HG02678 (cell line): ENCODE data around the gene IGF1R.

Experiments
- ATAC-seq: cut with Tn5 transposase; IDR thresholded peaks from one replicate; pipeline ENCODE4 v1.9.1; 2021; ENCODE audit warnings: mild to moderate bottlenecking, moderate library complexity; ENCODE audit not compliant: unreplicated experiment

IGF1R gene

GRCh38 chr15:98854496-98854895 is 206.2 kb downstream of the IGF1R start:
- ATAC-seq = no peak

GRCh38 chr15:98855067-98855814 is 206.9 kb downstream of the IGF1R start:
- ATAC-seq = no peak

DNA sequence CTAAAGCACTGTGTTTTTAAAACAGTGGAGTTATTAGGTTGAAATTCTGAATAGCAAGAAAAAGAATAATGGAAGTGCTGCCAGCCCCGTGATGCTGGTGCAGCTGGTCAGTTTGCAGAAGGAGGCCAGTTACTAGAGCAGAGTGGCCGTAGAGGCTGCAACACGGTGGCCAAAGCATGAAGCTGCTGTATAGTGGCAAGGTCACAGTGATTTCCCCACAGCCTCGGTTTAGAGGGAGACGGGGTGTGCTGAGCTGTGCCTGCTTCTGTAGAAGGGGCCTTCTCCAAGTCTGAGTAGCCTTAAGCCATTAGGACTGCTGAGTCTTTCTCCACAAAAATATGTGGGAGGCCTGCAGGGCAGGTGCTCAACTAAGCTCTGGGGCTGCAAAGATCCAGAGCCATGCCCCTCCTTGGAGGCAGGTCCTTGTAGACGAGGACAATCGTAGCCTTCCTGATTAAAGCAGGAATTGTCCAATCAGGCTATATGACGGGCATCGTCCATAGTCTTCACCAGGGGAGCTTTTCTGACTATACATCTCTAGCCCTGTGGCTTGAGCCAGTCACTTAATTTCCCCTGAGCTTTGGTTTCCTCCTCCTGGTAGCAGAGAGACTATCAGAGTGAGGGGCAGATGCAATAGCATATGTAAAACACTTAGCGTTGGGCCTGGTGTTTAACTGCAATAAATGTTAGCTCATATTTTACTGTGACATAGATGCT is 207.6 kb downstream of the IGF1R start:
- no peak for ATAC-seq

- ATAC-seq = no peak
These were observed 208.2 kb downstream of the IGF1R start for GRCh38 chr15:98856532-98856907.

- no peak for ATAC-seq
These were observed 210.3 kb downstream of the IGF1R start for GRCh38 chr15:98858610-98859023.

- ATAC-seq = no peak
These were observed 210.8 kb downstream of the IGF1R start for GRCh38 chr15:98859149-98859548.

DNA sequence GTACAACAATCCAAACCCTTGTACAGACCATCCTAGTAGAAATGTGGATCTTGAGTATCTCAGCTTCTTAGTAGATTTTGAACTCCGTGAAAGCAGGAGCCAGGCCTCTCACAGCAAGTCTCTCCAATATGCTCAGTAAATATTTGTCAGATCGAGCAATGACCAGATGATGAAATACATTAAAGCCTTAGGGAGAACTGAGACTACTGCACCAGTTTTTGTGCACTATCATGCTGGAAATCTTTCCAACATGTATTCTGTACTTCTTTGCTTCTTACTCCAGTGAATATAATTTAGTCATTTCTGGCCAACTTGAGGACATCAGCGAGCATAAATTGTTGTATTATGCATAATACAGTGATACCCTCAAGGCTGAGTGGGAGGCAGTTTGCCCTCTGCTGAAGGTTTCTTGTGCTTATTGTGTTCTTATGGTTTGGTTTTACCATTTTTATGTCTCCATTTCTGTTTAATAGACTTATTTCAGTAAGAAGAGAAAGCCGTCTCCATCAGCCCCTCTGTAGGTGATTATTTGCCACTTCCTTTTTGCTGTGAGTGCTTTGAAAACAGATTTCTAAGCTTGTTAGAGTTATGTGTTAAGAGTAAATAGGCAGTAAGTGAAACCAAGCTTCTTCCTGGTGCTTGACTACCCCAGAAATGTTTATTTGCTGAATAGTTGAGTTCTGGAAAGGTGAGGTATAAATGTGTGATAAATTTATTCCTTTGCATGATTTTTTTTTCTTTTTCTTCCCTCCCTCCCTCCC is 212.1 kb downstream of the IGF1R start:
- ATAC-seq = no peak

GRCh38 chr15:98861188-98861587 is 212.8 kb downstream of the IGF1R start:
- ATAC-seq = no peak

- no peak for ATAC-seq
These were observed 215.6 kb downstream of the IGF1R start for GRCh38 chr15:98863983-98864382.

DNA sequence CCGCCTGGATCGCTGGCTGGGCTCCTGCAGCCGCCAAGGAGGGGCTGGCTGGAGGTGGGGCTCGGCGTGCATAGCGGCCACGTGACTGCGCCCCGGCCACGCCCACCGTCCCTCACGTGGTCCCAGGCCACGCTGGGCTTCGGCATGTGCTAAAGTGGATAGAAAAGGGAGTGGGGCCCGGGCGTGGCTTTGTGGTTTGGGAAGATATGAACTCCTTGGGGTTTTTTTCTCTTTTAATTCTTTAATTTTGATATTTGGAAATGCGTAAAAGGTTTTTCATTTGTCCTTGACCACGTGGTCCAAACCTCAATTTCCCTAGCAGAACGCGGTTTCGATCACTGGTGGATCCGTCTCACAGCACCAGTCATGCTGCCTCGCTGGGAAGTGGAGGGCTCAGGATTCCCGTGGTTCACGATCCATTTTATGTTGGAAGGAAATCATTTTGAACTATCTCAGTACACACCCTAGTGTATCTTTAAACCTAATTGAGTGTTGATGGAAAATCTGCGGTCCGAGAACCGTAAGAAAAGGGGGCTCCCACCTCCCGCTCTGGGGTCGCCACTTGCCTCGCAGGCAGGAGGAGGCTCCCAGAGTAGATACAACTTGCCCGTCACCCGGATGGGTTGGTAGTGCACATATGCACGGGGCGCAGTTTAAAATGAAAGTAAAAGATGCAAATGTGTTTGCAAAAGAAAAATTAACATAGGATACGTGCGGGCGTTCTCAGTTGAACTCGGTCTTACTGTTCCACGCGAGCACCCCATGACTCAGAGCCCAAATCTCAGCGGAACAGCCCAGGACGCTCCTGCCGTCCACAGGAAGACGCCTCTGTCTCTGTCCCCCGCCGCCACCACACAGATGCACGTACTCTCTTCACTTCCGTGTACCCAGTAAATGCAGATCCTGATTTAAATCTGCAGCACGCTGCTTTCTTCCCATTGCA is 217.3 kb downstream of the IGF1R start:
- ATAC-seq = peak; percentile 91

DNA sequence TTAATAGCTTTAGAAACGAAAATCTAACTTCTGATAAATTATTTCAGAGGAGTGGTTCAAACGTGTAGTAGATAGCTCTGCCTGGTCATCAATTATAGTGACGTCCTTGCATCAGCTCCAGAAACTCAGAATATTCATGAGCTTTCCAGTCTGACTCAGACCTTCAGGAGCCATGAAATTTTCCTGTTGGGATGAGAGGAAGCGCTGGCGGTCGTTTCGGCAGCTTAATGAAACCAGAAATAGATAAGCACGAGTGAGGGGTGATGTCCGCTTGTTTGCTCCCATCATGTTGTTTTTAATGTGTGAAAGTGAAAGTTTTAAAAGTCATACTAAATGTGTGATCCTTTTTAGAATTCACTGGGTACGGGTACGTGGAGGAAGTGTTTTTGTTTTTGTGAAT is 218.2 kb downstream of the IGF1R start:
- no peak for ATAC-seq

DNA sequence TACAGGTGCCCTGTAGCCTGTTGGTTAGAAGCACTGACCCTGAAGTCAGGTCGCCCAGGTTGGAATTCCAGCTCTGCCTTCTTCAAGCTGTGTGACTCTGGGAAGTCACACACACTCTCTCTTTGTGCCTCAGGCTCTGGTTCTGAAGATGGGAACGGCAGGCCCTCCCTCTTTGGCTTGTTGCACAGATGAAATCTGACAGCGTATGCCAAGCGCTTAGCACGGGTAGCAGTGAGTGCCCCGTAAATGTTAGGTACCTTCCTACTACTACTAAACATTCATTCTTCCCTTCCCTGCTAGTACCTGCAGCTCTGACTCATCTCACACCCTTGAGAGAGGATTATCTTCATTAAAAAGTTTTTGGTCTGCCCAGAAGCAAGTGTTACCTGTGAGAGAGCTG is 220.2 kb downstream of the IGF1R start:
- ATAC-seq = no peak

- ATAC-seq = no peak
These were observed 222.4 kb downstream of the IGF1R start for GRCh38 chr15:98870788-98871187.

GRCh38 chr15:98872774-98873173 is 224.4 kb downstream of the IGF1R start:
- ATAC-seq = no peak

- ATAC-seq = no peak
These were observed 225.3 kb downstream of the IGF1R start for GRCh38 chr15:98873441-98874218.

GRCh38 chr15:98874370-98874769 is 226.0 kb downstream of the IGF1R start:
- ATAC-seq = no peak

GRCh38 chr15:98874773-98875172 is 226.4 kb downstream of the IGF1R start:
- ATAC-seq = no peak

DNA sequence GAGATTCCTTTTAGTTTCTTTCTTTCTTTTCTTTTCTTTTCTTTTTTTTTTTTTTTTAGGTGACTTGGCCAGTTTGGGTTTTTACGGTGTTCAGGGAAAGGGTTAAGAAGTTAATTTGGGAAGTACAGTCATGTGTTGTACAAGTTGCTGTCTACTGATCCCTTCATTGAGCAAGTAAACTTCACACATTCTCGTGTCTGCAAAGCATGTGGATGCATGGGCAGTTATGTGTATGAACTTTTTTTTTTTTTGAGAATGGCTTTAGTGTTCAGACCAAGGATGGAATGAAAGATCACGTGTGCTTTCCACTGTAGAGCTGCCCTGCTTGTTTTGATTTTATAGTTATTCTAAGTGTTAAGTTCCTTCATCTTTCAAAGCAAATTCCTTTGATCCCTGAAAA is 227.0 kb downstream of the IGF1R start:
- no peak for ATAC-seq

- ATAC-seq = no peak
These were observed 228.4 kb downstream of the IGF1R start for GRCh38 chr15:98876451-98877369.
